CD4-positive, CD25-positive, alpha-beta regulatory T cell (primary cell): ENCODE data around the gene UTP25. TPM values are rescaled to one million over a fixed set of nuclear protein-coding genes. Genes with fewer than 3 reads are reported as not detected.
A peak's percentile ranks its signal among the peaks of the same experiment; 100 is the strongest.
"Not testable (repeated sequence)": the region's sequence is repeated elsewhere in the genome, so short reads cannot be mapped to it uniquely, and the experiment has no call there.

Source experiments
- ATAC-seq, 2 donors: fragments of 150-1000 bp; cut with Tn5 transposase; one replicate each; pipeline ENCODE4 v1.10.0; 2021; ENCODE audit warnings: low read depth in 2 of 2, moderate number of reproducible peaks in 2 of 2, moderate library complexity in 1 of 2
- DNase-seq, 3 donors: peaks; one replicate each; pipeline versions ENCODE4 v3.0.0 to v3.0.0-alpha.2; 2012 to 2022; ENCODE audit warnings: mixed read lengths in 1 of 3
- H3K27ac ChIP-seq: one replicate; pipeline ENCODE4 v1.7.0; 2013; ENCODE audit warnings: mild to moderate bottlenecking, low read length; ENCODE audit not compliant: insufficient read depth, poor library complexity, severe bottlenecking
- H3K27me3 ChIP-seq: one replicate; pipeline ENCODE4 v1.7.0; 2013; ENCODE audit warnings: low read length; ENCODE audit not compliant: control insufficient read depth, insufficient read depth
- H3K36me3 ChIP-seq: one replicate; pipeline ENCODE4 v1.7.0; 2013; ENCODE audit warnings: mild to moderate bottlenecking, low read length, moderate library complexity; ENCODE audit not compliant: control insufficient read depth, insufficient read depth
- H3K4me1 ChIP-seq: 2 replicates; pipeline ENCODE4 v1.7.0; 2013; ENCODE audit warnings: mild to moderate bottlenecking, low read length; ENCODE audit not compliant: insufficient read depth, control insufficient read depth, poor library complexity, severe bottlenecking
- H3K4me3 ChIP-seq: one replicate; pipeline ENCODE4 v1.7.0; 2013; ENCODE audit warnings: low read depth, mild to moderate bottlenecking, low read length, moderate library complexity
- H3K9me3 ChIP-seq, 2 experiments: 1 replicate in 1 of 2; 2 replicates in 1 of 2; pipeline ENCODE4 v1.7.0; 2013; ENCODE audit warnings: low read length in 2 of 2, mild to moderate bottlenecking in 1 of 2, moderate library complexity in 1 of 2; ENCODE audit not compliant: control insufficient read depth in 2 of 2
- H3K27ac Mint-ChIP-seq, 3 donors: one replicate each; pipeline ENCODE4 v1.8.0; 2020 to 2022; ENCODE audit warnings: mild to moderate bottlenecking in 3 of 3, mixed read lengths in 3 of 3, moderate library complexity in 2 of 3
- H3K27me3 Mint-ChIP-seq: one replicate; pipeline ENCODE4 v1.8.0; 2022; ENCODE audit warnings: mild to moderate bottlenecking, mixed read lengths
- H3K36me3 Mint-ChIP-seq: one replicate; pipeline ENCODE4 v1.8.0; 2020; ENCODE audit warnings: mixed read lengths
- H3K4me1 Mint-ChIP-seq, 4 donors: one replicate each; pipeline ENCODE4 v1.8.0; 2020 to 2022; ENCODE audit warnings: mixed read lengths in 4 of 4, mild to moderate bottlenecking in 1 of 4
- H3K4me3 Mint-ChIP-seq, 4 donors: one replicate each; pipeline ENCODE4 v1.8.0; 2020 to 2022; ENCODE audit warnings: mild to moderate bottlenecking in 4 of 4, mixed read lengths in 4 of 4, moderate library complexity in 3 of 4
- H3K9me3 Mint-ChIP-seq, 7 donors: one replicate each; pipeline ENCODE4 v1.8.0; 2020 to 2022; ENCODE audit warnings: mixed read lengths in 7 of 7, mild to moderate bottlenecking in 3 of 7, moderate library complexity in 2 of 7
- polyA plus RNA-seq, 4 donors: library from polyadenylated mRNA; unstranded; fragments of 300-500 nt; fragmentation: Illumina TruSeq; gene quantifications; one replicate each; pipeline ENCODE4 v1.2.3, GENCODE V29; 2021
- total RNA-seq: library from RNA; stranded (reverse); gene quantifications from one replicate; pipeline ENCODE4 v1.2.3, GENCODE V29; 2022

UTP25 gene
- total and polyA plus RNA-seq, 5 donors from 2014 or later, result 2.4 to 7.4 (median 3.2) TPM

GRCh38 chr1:209884665-209885117 lies 56.9 kb downstream of the UTP25 start:
- H3K27me3 ChIP-seq, result peaks cover 5% of the 10 kb centered on the region
- H3K27ac Mint-ChIP-seq, result no peak overlapping the region
- H3K27me3 Mint-ChIP-seq, result peaks cover 13% of the 10 kb centered on the region
- no peaks in the 10 kb centered on the region for H3K4me1 Mint-ChIP-seq
- DNase-seq, result peak in 1 of 3 donors; percentile 20
- H3K4me3 Mint-ChIP-seq, result no peak overlapping the region
- H3K27ac ChIP-seq, result no peak overlapping the region
- H3K36me3 ChIP-seq, result no peaks in the 10 kb centered on the region
- H3K9me3 ChIP-seq, result no peaks in the 10 kb centered on the region
- H3K4me1 ChIP-seq, result no peaks in the 10 kb centered on the region
- no peaks in the 10 kb centered on the region for H3K36me3 Mint-ChIP-seq
- H3K9me3 Mint-ChIP-seq, result no peaks in the 10 kb centered on the region
- H3K4me3 ChIP-seq, result no peak overlapping the region
- peak; percentile 50 to 67 for ATAC-seq

GRCh38 chr1:209885403-209886218 lies 57.8 kb downstream of the UTP25 start:
- H3K36me3 ChIP-seq, result no peaks in the 10 kb centered on the region
- H3K4me1 Mint-ChIP-seq, result no peaks in the 10 kb centered on the region
- H3K27ac ChIP-seq, result no peak overlapping the region
- no peaks in the 10 kb centered on the region for H3K36me3 Mint-ChIP-seq
- no peak overlapping the region for H3K27ac Mint-ChIP-seq
- no peaks in the 10 kb centered on the region for H3K9me3 Mint-ChIP-seq
- peaks cover 5% of the 10 kb centered on the region for H3K27me3 ChIP-seq
- no peak overlapping the region for H3K4me3 ChIP-seq
- no peak for DNase-seq
- no peaks in the 10 kb centered on the region for H3K4me1 ChIP-seq
- H3K27me3 Mint-ChIP-seq, result peaks cover 6% of the 10 kb centered on the region
- ATAC-seq, result no peak
- H3K4me3 Mint-ChIP-seq, result no peak overlapping the region
- H3K9me3 ChIP-seq, result no peaks in the 10 kb centered on the region

- Mint-ChIP-seq H3K27ac (no peak overlapping the region), H3K27me3 (peaks cover 6% of the 10 kb centered on the region), H3K9me3 (no peaks in the 10 kb centered on the region), H3K4me1 (no peaks in the 10 kb centered on the region), H3K36me3 (no peaks in the 10 kb centered on the region), H3K4me3 (no peak overlapping the region)
- H3K36me3 ChIP-seq, result no peaks in the 10 kb centered on the region
- H3K9me3 ChIP-seq, result no peaks in the 10 kb centered on the region
- no peak overlapping the region for H3K4me3 ChIP-seq
- DNase-seq, result no peak
- no peak overlapping the region for H3K27ac ChIP-seq
- no peak for ATAC-seq
- no peaks in the 10 kb centered on the region for H3K4me1 ChIP-seq
- H3K27me3 ChIP-seq, result peaks cover 5% of the 10 kb centered on the region
Observed at GRCh38 chr1:209886219-209886536, 58.4 kb downstream of the UTP25 start.

DNA sequence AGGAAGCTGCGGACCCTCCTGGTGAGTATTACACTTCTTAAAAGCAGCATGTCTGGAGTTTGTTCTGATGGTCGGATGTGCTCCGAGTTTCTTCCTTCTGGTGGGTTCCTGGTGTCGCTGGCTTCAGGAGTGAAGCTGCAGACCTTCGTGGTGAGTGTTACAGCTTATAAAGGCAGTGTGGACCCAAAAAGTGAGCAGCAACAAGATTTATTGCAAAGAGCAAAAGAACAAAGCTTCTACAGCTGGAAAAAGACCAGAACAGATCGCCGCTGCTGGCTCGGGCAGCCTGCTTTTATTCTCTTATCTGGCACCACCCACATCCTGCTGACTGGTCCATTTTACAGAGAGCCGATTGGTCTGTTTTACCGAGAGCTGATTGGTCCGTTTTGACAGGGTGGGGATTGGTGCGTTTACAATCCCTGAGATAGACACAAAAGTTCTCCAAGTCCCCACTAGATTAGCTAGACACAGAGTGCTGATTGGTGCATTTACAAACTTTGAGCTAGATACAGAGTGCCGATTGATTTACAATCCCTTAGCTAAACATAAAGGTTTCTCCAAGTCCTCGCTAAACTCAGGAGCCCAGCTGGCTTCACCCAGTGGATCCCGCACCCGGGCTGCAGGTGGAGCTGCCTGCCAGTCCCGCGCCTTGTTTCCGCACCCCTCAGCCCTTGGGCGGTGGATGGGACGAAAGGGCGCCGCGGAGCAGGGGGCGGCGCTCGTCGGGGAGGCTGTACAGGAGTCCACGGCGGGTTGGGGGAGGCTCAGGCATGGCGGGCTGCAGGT lies 60.7 kb downstream of the UTP25 start:
- H3K4me1 Mint-ChIP-seq, H3K4me1 ChIP-seq, H3K9me3 Mint-ChIP-seq, H3K4me3 Mint-ChIP-seq, H3K36me3 Mint-ChIP-seq, H3K4me3 ChIP-seq, H3K9me3 ChIP-seq, DNase-seq, H3K27me3 Mint-ChIP-seq, H3K27ac ChIP-seq, H3K27ac Mint-ChIP-seq, H3K36me3 ChIP-seq, ATAC-seq, H3K27me3 ChIP-seq: not testable (repeated sequence)

- Histone ChIP-seq H3K9me3 (no peaks in the 10 kb centered on the region), H3K36me3 (no peaks in the 10 kb centered on the region), H3K27ac (no peak overlapping the region), H3K27me3 (peaks cover 5% of the 10 kb centered on the region), H3K4me1 (no peaks in the 10 kb centered on the region), H3K4me3 (no peak overlapping the region)
- Mint-ChIP-seq H3K36me3 (no peaks in the 10 kb centered on the region), H3K4me1 (peaks cover 0 to 4% (median 0%) of the 10 kb centered on the region in 4 donors), H3K27me3 (no peaks in the 10 kb centered on the region), H3K4me3 (no peak overlapping the region), H3K9me3 (no peaks in the 10 kb centered on the region), H3K27ac (no peak overlapping the region)
- DNase-seq, result no peak
- ATAC-seq, result no peak
Observed at GRCh38 chr1:209889077-209889418, 61.3 kb downstream of the UTP25 start.

DNA sequence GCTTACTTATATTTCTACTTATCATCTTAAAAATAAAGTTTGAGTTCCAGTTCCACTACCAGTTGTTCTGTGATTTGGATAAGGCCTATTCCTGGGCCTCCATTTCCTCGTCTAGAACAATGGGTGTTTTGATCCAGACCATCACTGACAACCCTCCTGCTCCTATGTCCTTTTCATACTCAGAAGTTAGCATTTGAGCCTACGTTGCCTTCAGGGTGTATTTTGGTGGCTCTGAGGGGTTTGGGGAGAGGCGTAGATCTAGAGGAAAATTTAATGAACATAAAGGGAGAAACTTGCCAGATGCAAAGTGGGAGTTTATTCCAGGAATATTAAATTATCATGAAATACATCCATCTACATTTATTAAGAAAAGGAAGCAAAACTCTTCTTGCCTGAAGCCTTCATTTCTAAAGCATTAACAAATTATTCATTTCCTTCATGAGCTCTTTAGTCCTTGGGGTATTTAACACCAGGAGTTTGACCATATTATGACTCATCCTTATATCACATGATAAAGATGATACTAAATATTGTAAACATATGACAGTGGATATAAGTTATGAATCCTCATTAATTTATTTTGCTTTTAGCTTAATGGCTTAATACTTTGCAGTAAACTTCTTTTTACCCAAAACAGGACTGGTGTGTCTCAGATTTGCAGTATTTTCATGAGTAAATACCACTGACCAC lies 63.0 kb downstream of the UTP25 start:
- no peak overlapping the region for H3K27ac Mint-ChIP-seq
- no peak overlapping the region for H3K4me3 Mint-ChIP-seq
- peaks cover 0 to 2% (median 0%) of the 10 kb centered on the region in 7 donors for H3K9me3 Mint-ChIP-seq
- Histone ChIP-seq H3K27ac (no peak overlapping the region), H3K4me3 (no peak overlapping the region), H3K27me3 (no peaks in the 10 kb centered on the region), H3K36me3 (no peaks in the 10 kb centered on the region), H3K9me3 (no peaks in the 10 kb centered on the region), H3K4me1 (no peaks in the 10 kb centered on the region)
- no peaks in the 10 kb centered on the region for H3K36me3 Mint-ChIP-seq
- peaks cover 4% of the 10 kb centered on the region for H3K27me3 Mint-ChIP-seq
- ATAC-seq (no peak), DNase-seq (no peak)
- peaks cover 0 to 10% (median 2%) of the 10 kb centered on the region in 4 donors for H3K4me1 Mint-ChIP-seq

GRCh38 chr1:209893751-209894150 lies 66.0 kb downstream of the UTP25 start:
- H3K4me1 ChIP-seq, result no peaks in the 10 kb centered on the region
- Mint-ChIP-seq H3K4me1 (peaks cover 0 to 14% (median 5%) of the 10 kb centered on the region in 4 donors), H3K27ac (peak overlapping the region in 2 of 3 donors; percentile 9 to 50), H3K9me3 (peaks cover 0 to 3% (median 0%) of the 10 kb centered on the region in 7 donors), H3K4me3 (no peak overlapping the region), H3K36me3 (no peaks in the 10 kb centered on the region), H3K27me3 (peaks cover 5% of the 10 kb centered on the region)
- H3K9me3 ChIP-seq, result no peaks in the 10 kb centered on the region
- H3K27me3 ChIP-seq, result no peaks in the 10 kb centered on the region
- H3K4me3 ChIP-seq, result no peak overlapping the region
- no peak for ATAC-seq
- H3K27ac ChIP-seq, result no peak overlapping the region
- no peak for DNase-seq
- no peaks in the 10 kb centered on the region for H3K36me3 ChIP-seq
